Glomerular endothelial cell (primary cell): ENCODE measurements around the gene LRRC52. TPM values are rescaled to one million over a fixed set of nuclear protein-coding genes. Genes with fewer than 3 reads are reported as not detected.
"Not testable (repeated sequence)": the region's sequence is repeated elsewhere in the genome, so short reads cannot be mapped to it uniquely, and the experiment has no call there.

ENCODE experiments used
- DNase-seq: peaks from one replicate; pipeline ENCODE4 v3.0.0-alpha.2; 2011; ENCODE audit warnings: low read depth, low spot score; ENCODE audit errors: extremely low read depth
- total RNA-seq: library from RNA; depleted of rRNA; stranded (reverse); fragments of >200 nt; gene quantifications from 2 replicates; pipeline ENCODE4 v1.2.3, GENCODE V29; 2015

The LRRC52 gene
- total RNA-seq, 1 donor from 2014 or later: not detected

DNA sequence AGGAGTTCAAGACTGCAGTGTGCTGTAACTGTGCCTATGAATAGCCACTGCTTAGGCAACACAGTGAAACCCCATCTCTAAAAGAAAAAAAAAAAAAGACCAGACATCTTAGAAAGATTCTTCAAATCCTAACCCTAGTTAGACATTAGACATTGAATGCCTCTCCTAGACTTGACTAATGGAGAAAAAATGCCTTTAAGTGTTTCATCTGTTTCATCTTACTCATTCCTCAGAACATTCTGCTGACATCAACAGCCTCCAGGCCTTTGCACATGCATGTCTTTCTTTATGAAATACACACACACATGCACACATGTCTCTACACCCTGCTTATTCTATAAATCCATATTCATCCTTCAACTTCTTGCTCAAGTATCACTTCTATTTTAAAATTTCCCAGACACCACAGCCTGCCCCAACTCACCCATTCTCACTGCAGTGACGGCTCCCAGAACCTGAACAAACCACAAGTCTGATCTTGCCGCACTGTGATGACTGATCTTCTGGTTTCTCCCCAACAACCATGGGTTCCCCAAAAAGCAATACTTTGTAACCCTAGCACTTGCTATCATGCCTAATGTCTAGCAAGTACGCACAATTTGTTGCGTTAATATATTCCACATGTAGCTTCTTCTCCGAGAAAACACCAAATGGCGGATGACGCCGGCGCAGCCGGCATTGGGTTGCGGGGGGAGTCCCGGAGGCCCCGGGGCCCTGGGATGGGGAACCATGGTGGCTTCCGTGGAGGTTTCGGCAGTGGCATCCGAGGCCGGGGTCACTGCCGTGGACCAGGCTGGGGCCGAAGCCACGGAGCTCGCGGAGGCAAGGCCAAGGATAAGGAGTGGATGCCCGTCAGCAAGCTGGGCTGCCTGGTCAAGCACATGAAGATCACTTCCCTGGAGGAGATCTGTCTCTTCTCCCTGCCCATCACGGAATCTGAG, 37.4 kb downstream of the LRRC52 start:
- no peak for DNase-seq

DNA sequence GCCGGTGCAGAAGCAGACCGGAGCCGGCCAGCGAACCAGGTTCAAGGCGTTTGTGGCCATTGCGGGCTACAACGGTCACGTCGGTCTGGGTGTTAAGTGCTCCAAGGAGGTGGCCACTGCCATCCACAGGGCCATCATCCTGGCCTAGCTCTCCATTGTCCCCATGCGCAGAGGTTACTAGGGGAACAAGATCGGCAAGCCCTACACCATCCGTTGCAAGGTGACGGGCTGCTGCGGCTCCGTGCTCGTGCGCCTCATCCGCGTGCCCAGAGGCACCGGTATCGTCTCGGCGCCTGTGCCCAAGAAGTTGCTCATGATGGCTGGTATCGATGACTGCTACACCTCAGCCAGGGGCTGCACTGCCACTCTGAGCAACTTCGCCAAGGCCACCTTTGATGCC, 38.1 kb downstream of the LRRC52 start:
- DNase-seq: no peak

DNA sequence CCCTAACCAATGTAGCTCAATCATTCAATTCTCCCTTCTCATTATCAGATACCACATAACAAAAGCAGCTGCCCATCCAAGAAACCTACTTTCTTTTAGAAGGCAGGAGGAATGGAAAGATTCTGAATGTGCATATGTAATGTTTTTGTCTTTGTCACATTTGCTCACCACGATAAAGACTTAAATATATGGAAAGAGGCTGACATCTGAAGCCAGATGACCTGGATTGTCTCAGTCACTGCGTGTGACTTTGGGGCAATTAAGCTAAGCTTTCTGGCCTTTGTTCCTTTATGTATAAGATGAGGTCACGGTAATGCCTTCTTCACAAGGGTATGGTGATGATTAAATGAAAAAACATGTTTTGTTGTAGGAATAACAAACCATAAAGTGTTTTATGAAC, 42.6 kb downstream of the LRRC52 start:
- DNase-seq: no peak

- DNase-seq: not testable (repeated sequence)
Measured at GRCh38 chr1:165591391-165591790, 47.6 kb downstream of the LRRC52 start.

GRCh38 chr1:165592945-165593823, 49.4 kb downstream of the LRRC52 start:
- DNase-seq: peak; percentile 79

- DNase-seq: no peak
Measured at GRCh38 chr1:165595246-165595938, 51.6 kb downstream of the LRRC52 start.

GRCh38 chr1:165597883-165598675, 54.3 kb downstream of the LRRC52 start:
- peak; percentile 88 for DNase-seq

- no peak for DNase-seq
Measured at GRCh38 chr1:165598676-165599059, 54.9 kb downstream of the LRRC52 start.

GRCh38 chr1:165600793-165601192, 57.0 kb downstream of the LRRC52 start:
- no peak for DNase-seq

- DNase-seq: no peak
Measured at GRCh38 chr1:165603810-165604209, 60.0 kb downstream of the LRRC52 start.

- no peak for DNase-seq
Measured at GRCh38 chr1:165605246-165605645, 61.4 kb downstream of the LRRC52 start.

- DNase-seq: not testable (repeated sequence)
Measured at GRCh38 chr1:165606676-165607075, 62.9 kb downstream of the LRRC52 start.

GRCh38 chr1:165610866-165611265, 67.1 kb downstream of the LRRC52 start:
- no peak for DNase-seq

DNA sequence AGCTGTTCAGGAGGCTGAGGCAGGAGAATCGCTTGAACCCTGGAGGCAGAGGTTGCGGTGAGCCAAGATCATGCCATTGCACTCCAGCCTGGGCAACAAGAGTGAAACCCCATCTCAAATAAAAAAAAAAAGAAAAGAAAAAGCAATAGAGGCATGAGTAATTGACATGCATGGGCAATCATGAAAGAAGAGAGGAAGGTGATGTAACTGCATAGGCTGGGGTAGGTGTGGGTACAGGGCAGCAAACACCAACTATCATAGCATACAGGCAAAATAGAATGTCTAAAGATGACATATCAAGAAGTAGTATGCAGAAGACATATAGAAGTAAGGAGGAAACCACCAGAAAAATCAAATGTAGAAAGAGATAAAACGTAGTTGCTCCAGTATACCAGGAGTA, 68.3 kb downstream of the LRRC52 start:
- DNase-seq: no peak

Other genes with a start within 250 kb of the LRRC52 start
- gene LMX1A, start 187.3 kb upstream of the LRRC52 start, total RNA-seq: not detected in 2 replicates
- gene RXRG, start 98.9 kb upstream of the LRRC52 start, total RNA-seq: not detected in 2 replicates
- gene MGST3, start 87.2 kb downstream of the LRRC52 start, total RNA-seq: 227 and 290 TPM in 2 replicates
- 44.7 and 47.9 TPM in 2 replicates for gene ALDH9A1, start 154.6 kb downstream of the LRRC52 start, total RNA-seq
- 47.3 and 50.1 TPM in 2 replicates for gene TMCO1, start 224.9 kb downstream of the LRRC52 start, total RNA-seq